A549 (cell line): ENCODE data around the gene NSL1. TPM values are rescaled to one million over a fixed set of nuclear protein-coding genes. Genes with fewer than 3 reads are reported as not detected.

Experiments
- ATAC-seq, 2 experiments: fragments of 200-7000 bp in 1 of 2; fragments of >200 bp in 1 of 2; cut with Nextera tagmentation in 1 of 2; cut with Tn5 transposase in 1 of 2; 3 replicates each; pipeline versions ENCODE4 v1.8.0 to v1.9.1; 2018 to 2020; ENCODE audit warnings: mild to moderate bottlenecking in 1 of 2, moderate library complexity in 1 of 2
- CTCF ChIA-PET: fragments of 300-600 bp; sonication (Branson Sonifier 250); formaldehyde crosslinking; extraction: SDS; loops from one replicate; lab custom pipeline; 2021; ENCODE audit warnings: antibody characterized with exemption, inconsistent platforms; lab: Yijun Ruan, JAX
- POLR2A ChIA-PET: fragments of 350-600 bp; formaldehyde crosslinking; extraction: SDS; loops from one replicate; lab custom pipeline; 2021; ENCODE audit warnings: antibody characterized with exemption, inconsistent platforms; lab: Yijun Ruan, JAX
- DNase-seq, 2 experiments: peaks; one replicate each; pipeline versions ENCODE4 v3.0.0 to v3.0.0-alpha.2; 2011 to 2016; ENCODE audit warnings: low read depth in 1 of 2, low spot score in 1 of 2
- FAIRE-seq: peaks from 2 replicates; lab custom pipeline; 2011; peaks lifted over from hg19 to GRCh38; lab: Jason Lieb, UNC
- H3K27ac ChIP-seq, 2 experiments: fragments of >200 bp; sonication (Bioruptor Twin); formaldehyde crosslinking; 3 replicates each; pipeline ENCODE4 v1.5.1; 2016 to 2017
- H3K4me1 ChIP-seq: fragments of >200 bp; sonication (Bioruptor Twin); formaldehyde crosslinking; 3 replicates; pipeline ENCODE4 v1.6.1; 2016
- H3K4me2 ChIP-seq: fragments of >200 bp; sonication (Bioruptor Twin); formaldehyde crosslinking; 3 replicates; pipeline ENCODE4 v1.6.1; 2016
- H3K4me3 ChIP-seq: fragments of >200 bp; sonication (Bioruptor Twin); formaldehyde crosslinking; 3 replicates; pipeline ENCODE4 v1.5.1; 2016
- H3K9me3 ChIP-seq: fragments of >200 bp; sonication (Bioruptor Twin); formaldehyde crosslinking; 3 replicates; pipeline ENCODE4 v1.6.1; 2016
- CBX8 ChIP-seq: fragments of 200-600 bp; sonication (generic); IDR thresholded peaks from 2 replicates; pipeline ENCODE4 v1.6.1; 2016
- EHMT2 ChIP-seq: fragments of 200-600 bp; sonication (generic); IDR thresholded peaks from 2 replicates; pipeline ENCODE4 v1.6.1; 2016; ENCODE audit warnings: antibody characterized with exemption, low read depth, mild to moderate bottlenecking, moderate library complexity
- FOSL2 ChIP-seq, 2 experiments: fragments of 450-650 bp in 1 of 2; fragments of >200 bp in 1 of 2; sonication (Bioruptor Twin) in 1 of 2; formaldehyde crosslinking; IDR thresholded peaks; 2 replicates each; pipeline versions ENCODE4 v1.5.0 to v1.6.1; 2016 to 2020; ENCODE audit warnings: mild to moderate bottlenecking in 1 of 2, moderate library complexity in 1 of 2
- FOXS1 ChIP-seq: fragments of 250-450 bp; sonication (Bioruptor Pico); IDR thresholded peaks from 2 replicates; pipeline ENCODE4 v1.5.0; 2020; ENCODE audit warnings: mild to moderate bottlenecking, moderate library complexity
- HDAC2 ChIP-seq: fragments of 200-600 bp; sonication (generic); IDR thresholded peaks from 2 replicates; pipeline ENCODE4 v1.6.1; 2016
- HOXA7 ChIP-seq: fragments of 250-450 bp; sonication (Bioruptor Pico); IDR thresholded peaks from 2 replicates; pipeline ENCODE4 v1.5.0; 2020; ENCODE audit warnings: mild to moderate bottlenecking, moderate library complexity
- JUN ChIP-seq, 2 experiments: fragments of >200 bp; sonication (Bioruptor Twin); formaldehyde crosslinking; IDR thresholded peaks; 2 replicates in 1 of 2; 3 replicates in 1 of 2; pipeline ENCODE4 v1.6.1; 2016 to 2017
- KDM1A ChIP-seq: fragments of 200-600 bp; sonication (generic); IDR thresholded peaks from 2 replicates; pipeline ENCODE4 v1.6.1; 2016; ENCODE audit warnings: low read depth, mild to moderate bottlenecking
- MAFK ChIP-seq: fragments of 450-650 bp; IDR thresholded peaks from 2 replicates; pipeline ENCODE4 v1.6.1; 2014; ENCODE audit not compliant: partially characterized antibody
- NFE2L2 ChIP-seq: fragments of 150-350 bp; conservative IDR thresholded peaks from 2 replicates; pipeline ENCODE4 v1.6.1; 2014; ENCODE audit warnings: low read length
- RCOR1 ChIP-seq: fragments of 150-350 bp; IDR thresholded peaks from 2 replicates; pipeline ENCODE4 v1.6.1; 2014; ENCODE audit warnings: antibody characterized with exemption, low read length, low read depth
- SREBF2 ChIP-seq: fragments of 450-650 bp; IDR thresholded peaks from 2 replicates; pipeline ENCODE4 v1.6.1; 2014; ENCODE audit warnings: mild to moderate bottlenecking, moderate library complexity
- ZNF302 ChIP-seq: fragments of 250-450 bp; sonication (Bioruptor Pico); IDR thresholded peaks from 2 replicates; pipeline ENCODE4 v1.9.0; 2021; ENCODE audit warnings: inconsistent platforms, mild to moderate bottlenecking, moderate library complexity
- WGBS: methylation state at CpG from one replicate; pipeline ENCODE4 v1.1.6; 2017; ENCODE audit errors: missing lambda C conversion rate; 5-methylcytosine and 5-hydroxymethylcytosine counted together
- polyA plus RNA-seq, 4 experiments: library from polyadenylated mRNA; depleted of rRNA in 3 of 4; stranded (reverse); fragments of >200 nt; fragmentation: RNase III in 1 of 4; extraction: RNeasy Plus Mini Kit Qiagen cat#74134 plus additional on column Dnase treatment in 1 of 4; gene quantifications; 2 replicates in 3 of 4; 3 replicates in 1 of 4; pipeline ENCODE4 v1.2.3, GENCODE V29; 2011 to 2017
- TF ChIP-seq, protein P1 (sequence below): fragments of 200-600 bp; sonication (generic); IDR thresholded peaks from 2 replicates; pipeline ENCODE4 v1.6.1; 2016; ENCODE audit warnings: antibody characterized with exemption, mild to moderate bottlenecking, moderate library complexity
- TF ChIP-seq, protein P2 (sequence below): fragments of 450-650 bp; IDR thresholded peaks from 2 replicates; pipeline ENCODE4 v1.6.1; 2014; ENCODE audit warnings: antibody characterized with exemption
- TF ChIP-seq, protein P3 (sequence below): fragments of >200 bp; sonication (Bioruptor Twin); formaldehyde crosslinking; IDR thresholded peaks from 3 replicates; pipeline ENCODE4 v1.6.1; 2016
- TF ChIP-seq, protein P4 (sequence below): IDR thresholded peaks from 2 replicates; pipeline ENCODE4 v1.6.1; 2012; ENCODE audit warnings: low read depth, borderline replicate concordance

The NSL1 gene
- polyA plus RNA-seq, 2 of the 4 experiments (the other 2 are of a cell fraction) = 44.9 to 47.9 TPM

DNA sequence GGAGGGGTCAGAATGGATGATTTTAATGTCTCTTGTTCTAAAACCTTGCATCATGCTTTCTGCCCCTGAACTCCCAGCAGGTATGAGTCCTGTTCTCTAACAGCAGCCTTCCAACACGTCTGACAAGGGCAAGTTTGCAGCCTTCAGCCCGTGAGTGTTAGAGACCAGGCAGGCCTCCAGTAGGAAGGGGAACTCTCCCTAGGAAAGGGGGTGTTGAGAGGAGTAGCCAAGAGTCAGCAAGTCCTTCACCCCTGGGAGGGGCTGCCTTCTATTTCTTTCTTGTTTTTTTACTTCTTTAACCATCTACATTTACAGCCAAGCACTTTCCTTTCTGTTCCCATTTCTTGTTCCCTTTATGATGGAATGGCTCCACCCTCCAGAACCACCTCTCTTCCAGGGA, 106.1 kb downstream of the NSL1 start:
- no peak for FAIRE-seq
- DNase-seq = no peak
- no peaks in the 10 kb centered on the region for H3K9me3 ChIP-seq
- 0 out of 3 replicates have a peak, but pooled peaks cover 6% of the 10 kb centered on the region for H3K4me1 ChIP-seq
- H3K27ac ChIP-seq = no peak overlapping the region
- no peak overlapping the region for H3K4me2 ChIP-seq
- no peak for ATAC-seq
- no peak for TF ChIP-seq HDAC2
- 30% methylated on average over 2 of the region's 2 CpGs for WGBS
- no peak overlapping the region for H3K4me3 ChIP-seq
- CTCF ChIA-PET = interaction anchor here (2.0 kb wide), 1 partner anchor 20 kb away, joined by 13 read pairs; no protein-coding TSS in a partner anchor
- POLR2A ChIA-PET = no interaction called here

DNA sequence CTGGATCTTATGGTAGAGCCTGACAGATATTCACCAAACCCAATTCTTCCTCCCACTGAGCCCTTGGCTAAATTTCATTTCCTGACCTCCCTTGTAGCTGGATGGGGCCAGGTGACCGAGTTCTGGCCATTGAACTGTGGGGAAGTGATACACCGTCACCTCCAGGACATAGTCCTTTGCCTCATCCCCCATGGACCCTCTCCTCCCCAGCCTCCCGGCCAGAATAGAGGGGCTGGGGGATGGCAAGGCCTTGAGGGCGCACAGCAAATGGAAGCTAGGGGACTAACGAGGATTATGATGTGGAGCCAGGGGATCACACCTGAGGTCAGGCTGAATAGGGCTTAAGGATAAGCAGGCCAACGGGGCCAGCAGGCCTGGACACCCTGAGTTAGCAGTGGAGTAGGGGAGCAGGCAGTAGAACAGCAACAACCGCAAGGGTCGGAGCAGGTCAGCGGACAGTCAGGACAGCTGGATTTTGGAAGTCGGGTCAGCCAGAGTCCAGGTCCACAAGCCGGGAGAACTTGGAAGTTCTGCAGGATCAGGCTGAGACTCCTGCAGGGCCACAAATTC, 107.0 kb downstream of the NSL1 start:
- H3K27ac ChIP-seq = no peak overlapping the region
- CTCF ChIA-PET = interaction anchor here (0.6 to 1.6 kb wide), 5 partner anchors 10 to 323 kb away, joined by 3 to 9 read pairs (median 5); partner anchors contain the start of gene BATF3
- no peak for TF ChIP-seq ZNF302
- TF ChIP-seq, all 56 proteins: peak for 0
- Histone ChIP-seq H3K4me1 (0 out of 3 replicates have a peak, but pooled peaks cover 6% of the 10 kb centered on the region), H3K4me2 (no peak overlapping the region), H3K9me3 (no peaks in the 10 kb centered on the region), H3K4me3 (no peak overlapping the region)
- FAIRE-seq = no peak
- DNase-seq = no peak
- 87% methylated on average over 11 of the region's 11 CpGs for WGBS
- POLR2A ChIA-PET = no interaction called here
- no peak for ATAC-seq

DNA sequence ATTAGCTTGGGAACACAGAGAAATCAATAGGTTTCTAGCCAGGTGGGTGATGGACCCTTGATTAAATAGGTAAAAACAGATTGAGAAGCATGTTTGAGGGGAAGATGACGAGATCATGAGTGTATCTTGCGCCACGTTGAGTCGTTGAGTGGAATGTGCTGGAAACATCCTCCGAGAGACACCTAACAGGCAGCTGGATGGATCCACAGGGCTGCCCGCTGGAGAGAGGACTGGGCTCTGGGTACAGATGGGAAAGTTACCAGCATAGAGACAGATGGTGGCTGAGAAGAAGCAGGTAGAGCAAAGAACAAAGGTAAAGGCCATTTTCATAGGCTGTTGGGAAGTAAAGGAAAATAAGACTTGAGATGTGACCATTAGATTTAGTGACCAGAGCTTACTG, 107.5 kb downstream of the NSL1 start:
- Histone ChIP-seq H3K4me2 (no peak overlapping the region), H3K4me3 (no peak overlapping the region), H3K9me3 (no peaks in the 10 kb centered on the region), H3K27ac (no peak overlapping the region), H3K4me1 (0 out of 3 replicates have a peak, but pooled peaks cover 6% of the 10 kb centered on the region)
- ChIA-PET POLR2A (no interaction called here), CTCF (interaction anchor here (0.6 to 1.6 kb wide), 5 partner anchors 10 to 323 kb away, joined by 3 to 9 read pairs (median 5); partner anchors contain the start of gene BATF3)
- TF ChIP-seq RCOR1 = no peak
- no peak for TF ChIP-seq CBX8
- TF ChIP-seq, protein P1, sequence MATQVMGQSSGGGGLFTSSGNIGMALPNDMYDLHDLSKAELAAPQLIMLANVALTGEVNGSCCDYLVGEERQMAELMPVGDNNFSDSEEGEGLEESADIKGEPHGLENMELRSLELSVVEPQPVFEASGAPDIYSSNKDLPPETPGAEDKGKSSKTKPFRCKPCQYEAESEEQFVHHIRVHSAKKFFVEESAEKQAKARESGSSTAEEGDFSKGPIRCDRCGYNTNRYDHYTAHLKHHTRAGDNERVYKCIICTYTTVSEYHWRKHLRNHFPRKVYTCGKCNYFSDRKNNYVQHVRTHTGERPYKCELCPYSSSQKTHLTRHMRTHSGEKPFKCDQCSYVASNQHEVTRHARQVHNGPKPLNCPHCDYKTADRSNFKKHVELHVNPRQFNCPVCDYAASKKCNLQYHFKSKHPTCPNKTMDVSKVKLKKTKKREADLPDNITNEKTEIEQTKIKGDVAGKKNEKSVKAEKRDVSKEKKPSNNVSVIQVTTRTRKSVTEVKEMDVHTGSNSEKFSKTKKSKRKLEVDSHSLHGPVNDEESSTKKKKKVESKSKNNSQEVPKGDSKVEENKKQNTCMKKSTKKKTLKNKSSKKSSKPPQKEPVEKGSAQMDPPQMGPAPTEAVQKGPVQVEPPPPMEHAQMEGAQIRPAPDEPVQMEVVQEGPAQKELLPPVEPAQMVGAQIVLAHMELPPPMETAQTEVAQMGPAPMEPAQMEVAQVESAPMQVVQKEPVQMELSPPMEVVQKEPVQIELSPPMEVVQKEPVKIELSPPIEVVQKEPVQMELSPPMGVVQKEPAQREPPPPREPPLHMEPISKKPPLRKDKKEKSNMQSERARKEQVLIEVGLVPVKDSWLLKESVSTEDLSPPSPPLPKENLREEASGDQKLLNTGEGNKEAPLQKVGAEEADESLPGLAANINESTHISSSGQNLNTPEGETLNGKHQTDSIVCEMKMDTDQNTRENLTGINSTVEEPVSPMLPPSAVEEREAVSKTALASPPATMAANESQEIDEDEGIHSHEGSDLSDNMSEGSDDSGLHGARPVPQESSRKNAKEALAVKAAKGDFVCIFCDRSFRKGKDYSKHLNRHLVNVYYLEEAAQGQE = no peak
- no peak for TF ChIP-seq EHMT2
- TF ChIP-seq, protein P2, sequence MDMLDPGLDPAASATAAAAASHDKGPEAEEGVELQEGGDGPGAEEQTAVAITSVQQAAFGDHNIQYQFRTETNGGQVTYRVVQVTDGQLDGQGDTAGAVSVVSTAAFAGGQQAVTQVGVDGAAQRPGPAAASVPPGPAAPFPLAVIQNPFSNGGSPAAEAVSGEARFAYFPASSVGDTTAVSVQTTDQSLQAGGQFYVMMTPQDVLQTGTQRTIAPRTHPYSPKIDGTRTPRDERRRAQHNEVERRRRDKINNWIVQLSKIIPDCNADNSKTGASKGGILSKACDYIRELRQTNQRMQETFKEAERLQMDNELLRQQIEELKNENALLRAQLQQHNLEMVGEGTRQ = no peak
- no peak for TF ChIP-seq KDM1A
- no peak for TF ChIP-seq MAFK
- no peak for TF ChIP-seq JUN (IDR thresholded peaks at IDR 0.05)
- TF ChIP-seq, protein P3, sequence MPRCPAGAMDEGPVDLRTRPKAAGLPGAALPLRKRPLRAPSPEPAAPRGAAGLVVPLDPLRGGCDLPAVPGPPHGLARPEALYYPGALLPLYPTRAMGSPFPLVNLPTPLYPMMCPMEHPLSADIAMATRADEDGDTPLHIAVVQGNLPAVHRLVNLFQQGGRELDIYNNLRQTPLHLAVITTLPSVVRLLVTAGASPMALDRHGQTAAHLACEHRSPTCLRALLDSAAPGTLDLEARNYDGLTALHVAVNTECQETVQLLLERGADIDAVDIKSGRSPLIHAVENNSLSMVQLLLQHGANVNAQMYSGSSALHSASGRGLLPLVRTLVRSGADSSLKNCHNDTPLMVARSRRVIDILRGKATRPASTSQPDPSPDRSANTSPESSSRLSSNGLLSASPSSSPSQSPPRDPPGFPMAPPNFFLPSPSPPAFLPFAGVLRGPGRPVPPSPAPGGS = no peak
- TF ChIP-seq NFE2L2 = no peak
- TF ChIP-seq FOXS1 (CRISPR knock-in tag) = no peak
- no peak for TF ChIP-seq HOXA7
- TF ChIP-seq, protein P4, sequence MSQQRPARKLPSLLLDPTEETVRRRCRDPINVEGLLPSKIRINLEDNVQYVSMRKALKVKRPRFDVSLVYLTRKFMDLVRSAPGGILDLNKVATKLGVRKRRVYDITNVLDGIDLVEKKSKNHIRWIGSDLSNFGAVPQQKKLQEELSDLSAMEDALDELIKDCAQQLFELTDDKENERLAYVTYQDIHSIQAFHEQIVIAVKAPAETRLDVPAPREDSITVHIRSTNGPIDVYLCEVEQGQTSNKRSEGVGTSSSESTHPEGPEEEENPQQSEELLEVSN = no peak
- TF ChIP-seq FOSL2 (IDR thresholded peaks at IDR 0.05) = no peak
- TF ChIP-seq FOSL2 (CRISPR knock-in tag; IDR thresholded peaks at IDR 0.05) = no peak
- no peak for TF ChIP-seq ZNF302
- TF ChIP-seq SREBF2 = no peak
- FAIRE-seq (no peak), ATAC-seq (no peak), DNase-seq (no peak)
- WGBS = 73% methylated on average over 6 of the region's 6 CpGs
